HG03280 (cell line): ENCODE data around the gene FAM153A.
"Not testable (repeated sequence)": the region's sequence is repeated elsewhere in the genome, so short reads cannot be mapped to it uniquely, and the experiment has no call there.

Source experiments
- ATAC-seq: cut with Tn5 transposase; IDR thresholded peaks from one replicate; pipeline ENCODE4 v1.9.1; 2021; ENCODE audit warnings: mild to moderate bottlenecking, moderate library complexity; ENCODE audit not compliant: unreplicated experiment

FAM153A gene

GRCh38 chr5:177782792-177783633 is at the start of gene FAM153A:
Gene FAM153A (minus strand): TSS chr5:177782899.
- ATAC-seq, result not testable (repeated sequence)

- ATAC-seq, result not testable (repeated sequence)
These were observed 49.6 kb upstream of the FAM153A start for GRCh38 chr5:177832287-177832686.

GRCh38 chr5:177826073-177826472 is 43.4 kb upstream of the FAM153A start:
- not testable (repeated sequence) for ATAC-seq

- not testable (repeated sequence) for ATAC-seq
These were observed 42.1 kb upstream of the FAM153A start for GRCh38 chr5:177824776-177825175.

- ATAC-seq, result not testable (repeated sequence)
These were observed 39.8 kb upstream of the FAM153A start for GRCh38 chr5:177822489-177822888.

- not testable (repeated sequence) for ATAC-seq
These were observed 37.0 kb upstream of the FAM153A start for GRCh38 chr5:177819664-177820063.

- ATAC-seq, result not testable (repeated sequence)
These were observed 30.2 kb upstream of the FAM153A start for GRCh38 chr5:177812814-177813425.

GRCh38 chr5:177812160-177812743 is 29.6 kb upstream of the FAM153A start:
- not testable (repeated sequence) for ATAC-seq

GRCh38 chr5:177809209-177809913 is 26.7 kb upstream of the FAM153A start:
- ATAC-seq, result not testable (repeated sequence)

- ATAC-seq, result not testable (repeated sequence)
These were observed 25.7 kb upstream of the FAM153A start for GRCh38 chr5:177808420-177808819.

GRCh38 chr5:177807265-177807664 is 24.6 kb upstream of the FAM153A start:
- ATAC-seq, result not testable (repeated sequence)

GRCh38 chr5:177801427-177801826 is 18.7 kb upstream of the FAM153A start:
- ATAC-seq, result not testable (repeated sequence)

- ATAC-seq, result not testable (repeated sequence)
These were observed 15.6 kb upstream of the FAM153A start for GRCh38 chr5:177798237-177798840.

GRCh38 chr5:177793272-177793671 is 10.6 kb upstream of the FAM153A start:
- ATAC-seq, result not testable (repeated sequence)

- ATAC-seq, result not testable (repeated sequence)
These were observed 8.9 kb upstream of the FAM153A start for GRCh38 chr5:177791649-177792048.

GRCh38 chr5:177782169-177782568 is 530 bp downstream of the FAM153A start:
- not testable (repeated sequence) for ATAC-seq

GRCh38 chr5:177771206-177771605 is 11.5 kb downstream of the FAM153A start:
- not testable (repeated sequence) for ATAC-seq

GRCh38 chr5:177770646-177771045 is 12.1 kb downstream of the FAM153A start:
- not testable (repeated sequence) for ATAC-seq

- ATAC-seq, result not testable (repeated sequence)
These were observed 18.8 kb downstream of the FAM153A start for GRCh38 chr5:177763737-177764508.

- not testable (repeated sequence) for ATAC-seq
These were observed 21.7 kb downstream of the FAM153A start for GRCh38 chr5:177760954-177761353.
